ENCODE measurements around the gene DGCR6L.

DNA sequence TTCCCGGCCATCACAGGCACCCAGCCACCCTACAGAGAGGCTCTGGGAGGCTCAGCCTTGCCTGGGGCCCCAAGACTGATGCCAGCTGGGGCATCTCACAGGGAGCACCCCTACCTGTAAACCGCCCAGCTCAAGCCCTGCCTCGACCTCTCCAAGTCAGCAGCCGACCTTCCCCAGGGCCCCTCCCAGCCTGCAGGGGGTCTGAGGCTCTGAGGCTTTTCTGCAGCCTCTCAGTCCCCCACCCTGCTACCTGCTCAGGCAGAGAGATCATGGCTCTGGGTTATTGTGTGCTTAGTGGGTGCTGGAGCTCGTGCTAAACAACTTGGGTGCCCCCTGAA, 28.6 kb downstream of the DGCR6L start:
- TF ChIP-seq, protein P1, sequence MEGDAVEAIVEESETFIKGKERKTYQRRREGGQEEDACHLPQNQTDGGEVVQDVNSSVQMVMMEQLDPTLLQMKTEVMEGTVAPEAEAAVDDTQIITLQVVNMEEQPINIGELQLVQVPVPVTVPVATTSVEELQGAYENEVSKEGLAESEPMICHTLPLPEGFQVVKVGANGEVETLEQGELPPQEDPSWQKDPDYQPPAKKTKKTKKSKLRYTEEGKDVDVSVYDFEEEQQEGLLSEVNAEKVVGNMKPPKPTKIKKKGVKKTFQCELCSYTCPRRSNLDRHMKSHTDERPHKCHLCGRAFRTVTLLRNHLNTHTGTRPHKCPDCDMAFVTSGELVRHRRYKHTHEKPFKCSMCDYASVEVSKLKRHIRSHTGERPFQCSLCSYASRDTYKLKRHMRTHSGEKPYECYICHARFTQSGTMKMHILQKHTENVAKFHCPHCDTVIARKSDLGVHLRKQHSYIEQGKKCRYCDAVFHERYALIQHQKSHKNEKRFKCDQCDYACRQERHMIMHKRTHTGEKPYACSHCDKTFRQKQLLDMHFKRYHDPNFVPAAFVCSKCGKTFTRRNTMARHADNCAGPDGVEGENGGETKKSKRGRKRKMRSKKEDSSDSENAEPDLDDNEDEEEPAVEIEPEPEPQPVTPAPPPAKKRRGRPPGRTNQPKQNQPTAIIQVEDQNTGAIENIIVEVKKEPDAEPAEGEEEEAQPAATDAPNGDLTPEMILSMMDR (conservative IDR thresholded peaks at IDR 0.05 in 1 of 2, IDR thresholded peaks at IDR 0.05 in 1 of 2; ENCODE audit: extremely low read depth in 1 of 2, insufficient read depth in 1 of 2, low read depth in 1 of 2, low read length in 2 of 2): no peak
- no peak for TF ChIP-seq EZH2 (IDR thresholded peaks at IDR 0.05; ENCODE audit: borderline replicate concordance, low read length)
